Neutrophil (primary cell): Measurements from ENCODE around the gene ANAPC16.
"Not testable (repeated sequence)": the region's sequence is repeated elsewhere in the genome, so short reads cannot be mapped to it uniquely, and the experiment has no call there.

Experiments used
- H3K27ac ChIP-seq: fragments of 200-600 bp; sonication (generic); 2 replicates; pipeline ENCODE4 v1.5.1; 2016; ENCODE audit warnings: mild to moderate bottlenecking, moderate library complexity
- H3K27me3 ChIP-seq: fragments of 200-600 bp; sonication (generic); 2 replicates; pipeline ENCODE4 v1.6.0; 2016; ENCODE audit warnings: mild to moderate bottlenecking
- H3K36me3 ChIP-seq: fragments of 200-600 bp; sonication (generic); 2 replicates; pipeline ENCODE4 v1.5.1; 2017
- H3K4me1 ChIP-seq, 2 experiments: fragments of 200-600 bp in 1 of 2; sonication (generic) in 1 of 2; 1 replicate in 1 of 2; 2 replicates in 1 of 2; pipeline versions ENCODE4 v1.5.1 to v1.6.1; 2013 to 2016; ENCODE audit warnings: low read depth in 1 of 2, low read length in 1 of 2, mild to moderate bottlenecking in 1 of 2, moderate library complexity in 1 of 2; ENCODE audit not compliant: control insufficient read depth in 1 of 2, insufficient read depth in 1 of 2
- H3K4me3 ChIP-seq, 2 experiments: fragments of 200-600 bp in 1 of 2; sonication (generic) in 1 of 2; 1 replicate in 1 of 2; 2 replicates in 1 of 2; pipeline ENCODE4 v1.5.1; 2013 to 2016; ENCODE audit warnings: low read depth in 1 of 2, low read length in 1 of 2, mild to moderate bottlenecking in 1 of 2, moderate library complexity in 1 of 2
- H3K9me3 ChIP-seq: fragments of 200-600 bp; sonication (generic); 2 replicates; pipeline ENCODE4 v1.5.1; 2016
- TF ChIP-seq, protein P1 (sequence below): fragments of 200-600 bp; sonication (generic); IDR thresholded peaks from 2 replicates; pipeline ENCODE4 v1.5.1; 2016; ENCODE audit warnings: antibody characterized with exemption

ANAPC16 gene

DNA sequence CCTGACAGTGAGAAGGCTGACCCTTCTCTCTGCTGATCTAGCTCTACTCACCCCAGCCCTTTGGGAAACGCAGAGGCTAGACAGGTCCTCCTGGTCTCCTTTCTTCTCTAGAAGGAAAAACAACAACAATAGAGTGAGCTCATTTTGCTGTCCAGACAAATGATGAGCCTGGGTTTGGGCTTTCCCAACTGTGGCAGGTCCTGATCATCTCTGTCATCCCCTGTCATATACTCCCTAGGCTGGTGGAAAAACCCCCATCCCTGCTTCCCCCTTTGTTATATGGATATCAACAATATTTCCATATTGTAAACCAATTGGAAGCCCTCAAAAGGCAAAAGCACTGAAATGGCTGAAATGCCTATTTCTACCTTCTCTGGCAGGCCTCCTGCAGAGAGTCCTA, 48.7 kb downstream of the ANAPC16 start:
- Histone ChIP-seq H3K9me3 (no peaks in the 10 kb centered on the region), H3K36me3 (no peaks in the 10 kb centered on the region), H3K4me3 (no peak overlapping the region), H3K4me1 (peaks cover 14 to 18% of the 10 kb centered on the region in 2 experiments), H3K27ac (no peak overlapping the region), H3K27me3 (no peaks in the 10 kb centered on the region)
- TF ChIP-seq, protein P1, sequence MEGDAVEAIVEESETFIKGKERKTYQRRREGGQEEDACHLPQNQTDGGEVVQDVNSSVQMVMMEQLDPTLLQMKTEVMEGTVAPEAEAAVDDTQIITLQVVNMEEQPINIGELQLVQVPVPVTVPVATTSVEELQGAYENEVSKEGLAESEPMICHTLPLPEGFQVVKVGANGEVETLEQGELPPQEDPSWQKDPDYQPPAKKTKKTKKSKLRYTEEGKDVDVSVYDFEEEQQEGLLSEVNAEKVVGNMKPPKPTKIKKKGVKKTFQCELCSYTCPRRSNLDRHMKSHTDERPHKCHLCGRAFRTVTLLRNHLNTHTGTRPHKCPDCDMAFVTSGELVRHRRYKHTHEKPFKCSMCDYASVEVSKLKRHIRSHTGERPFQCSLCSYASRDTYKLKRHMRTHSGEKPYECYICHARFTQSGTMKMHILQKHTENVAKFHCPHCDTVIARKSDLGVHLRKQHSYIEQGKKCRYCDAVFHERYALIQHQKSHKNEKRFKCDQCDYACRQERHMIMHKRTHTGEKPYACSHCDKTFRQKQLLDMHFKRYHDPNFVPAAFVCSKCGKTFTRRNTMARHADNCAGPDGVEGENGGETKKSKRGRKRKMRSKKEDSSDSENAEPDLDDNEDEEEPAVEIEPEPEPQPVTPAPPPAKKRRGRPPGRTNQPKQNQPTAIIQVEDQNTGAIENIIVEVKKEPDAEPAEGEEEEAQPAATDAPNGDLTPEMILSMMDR = no peak

DNA sequence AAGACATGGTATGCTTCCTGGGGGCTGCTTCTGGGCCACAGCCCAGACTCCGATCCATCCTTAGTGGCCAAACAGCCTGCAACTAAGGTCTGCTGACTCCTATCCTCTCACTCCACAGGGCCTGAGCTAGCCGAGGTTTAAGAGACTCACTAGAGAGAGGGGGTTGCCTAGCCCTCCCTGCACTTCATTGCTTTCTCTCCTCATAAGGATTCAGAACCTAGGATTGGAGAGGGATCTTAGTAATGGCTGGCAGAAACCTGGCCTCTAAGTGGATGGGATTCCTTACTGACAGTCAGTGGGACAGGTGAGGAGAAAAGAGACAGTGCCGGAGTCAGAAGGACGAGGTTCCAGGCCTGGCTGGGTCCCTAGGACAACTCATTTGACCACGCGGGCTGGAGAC, 49.7 kb downstream of the ANAPC16 start:
- H3K27ac ChIP-seq = no peak overlapping the region
- H3K4me1 ChIP-seq = peaks cover 10 to 11% of the 10 kb centered on the region in 2 experiments
- H3K36me3 ChIP-seq = no peaks in the 10 kb centered on the region
- no peak overlapping the region for H3K4me3 ChIP-seq
- TF ChIP-seq, protein P1 = no peak
- H3K9me3 ChIP-seq = no peaks in the 10 kb centered on the region
- H3K27me3 ChIP-seq = no peaks in the 10 kb centered on the region

DNA sequence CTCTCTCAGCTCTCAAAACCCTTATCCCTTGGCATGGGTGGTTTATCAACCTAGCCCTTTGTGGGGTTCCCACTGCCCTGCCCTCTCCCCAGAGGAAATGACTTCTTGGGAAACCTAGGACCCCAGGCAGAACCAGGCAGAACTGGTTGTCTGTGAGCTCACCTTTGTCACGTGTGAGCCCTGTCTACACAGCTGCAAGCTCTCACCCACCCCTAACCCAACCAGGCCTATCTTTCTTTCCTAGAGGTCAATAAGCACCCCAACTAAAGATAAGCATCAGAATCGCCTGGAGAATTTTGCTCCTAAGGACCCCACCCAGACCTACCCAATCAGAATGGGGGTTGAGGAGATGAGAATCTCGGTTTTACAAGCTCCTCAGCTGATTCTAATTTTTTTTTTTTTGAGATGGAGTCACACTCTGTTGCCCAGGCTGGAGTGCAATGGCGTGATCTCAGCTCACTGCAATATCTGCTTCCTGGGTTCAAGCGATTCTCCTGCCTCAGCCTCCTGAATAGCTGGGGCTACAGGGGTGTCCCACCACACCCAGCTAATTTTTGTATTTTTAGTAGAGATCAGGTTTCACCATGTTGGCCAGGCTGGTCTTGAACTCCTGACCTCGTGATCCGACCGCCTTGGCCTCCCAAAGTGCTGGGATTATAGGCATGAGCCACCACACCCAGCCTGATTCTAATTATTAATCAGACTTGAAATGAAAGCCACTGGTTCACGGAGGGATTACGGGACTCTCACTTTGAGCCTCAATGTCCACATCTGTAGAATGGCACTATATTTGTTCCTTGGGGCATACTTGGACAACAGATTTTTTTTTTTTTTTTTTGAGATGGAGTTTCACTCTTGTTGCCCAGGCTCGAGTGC, 50.4 kb downstream of the ANAPC16 start:
- H3K4me1 ChIP-seq = peaks cover 3 to 5% of the 10 kb centered on the region in 2 experiments
- TF ChIP-seq, protein P1 = no peak
- H3K4me3 ChIP-seq = no peak overlapping the region
- H3K36me3 ChIP-seq = no peaks in the 10 kb centered on the region
- H3K27ac ChIP-seq = no peak overlapping the region
- no peaks in the 10 kb centered on the region for H3K27me3 ChIP-seq
- no peaks in the 10 kb centered on the region for H3K9me3 ChIP-seq

DNA sequence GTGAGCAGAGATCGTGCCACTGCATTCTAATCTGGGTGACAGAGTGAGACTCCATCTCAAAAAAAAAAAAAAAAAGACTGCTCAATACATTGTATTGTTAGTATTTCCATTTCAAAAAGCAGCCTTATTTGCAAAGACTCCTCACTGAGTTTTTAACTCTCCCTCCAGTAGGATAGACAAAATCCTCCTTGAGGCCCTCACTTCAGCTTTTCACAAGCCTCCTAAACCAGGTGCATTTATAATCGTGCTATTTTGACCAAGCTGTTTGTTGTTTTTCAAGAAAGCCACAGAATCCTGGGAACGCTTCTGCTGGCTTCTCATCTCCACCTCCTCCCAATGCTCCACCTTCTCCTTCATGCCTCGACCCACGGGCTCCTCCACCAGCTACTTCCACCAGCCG, 51.6 kb downstream of the ANAPC16 start:
- no peaks in the 10 kb centered on the region for H3K9me3 ChIP-seq
- H3K36me3 ChIP-seq = no peaks in the 10 kb centered on the region
- no peaks in the 10 kb centered on the region for H3K27me3 ChIP-seq
- H3K27ac ChIP-seq = no peak overlapping the region
- no peaks in the 10 kb centered on the region for H3K4me1 ChIP-seq
- TF ChIP-seq, protein P1 = no peak
- H3K4me3 ChIP-seq = no peak overlapping the region

DNA sequence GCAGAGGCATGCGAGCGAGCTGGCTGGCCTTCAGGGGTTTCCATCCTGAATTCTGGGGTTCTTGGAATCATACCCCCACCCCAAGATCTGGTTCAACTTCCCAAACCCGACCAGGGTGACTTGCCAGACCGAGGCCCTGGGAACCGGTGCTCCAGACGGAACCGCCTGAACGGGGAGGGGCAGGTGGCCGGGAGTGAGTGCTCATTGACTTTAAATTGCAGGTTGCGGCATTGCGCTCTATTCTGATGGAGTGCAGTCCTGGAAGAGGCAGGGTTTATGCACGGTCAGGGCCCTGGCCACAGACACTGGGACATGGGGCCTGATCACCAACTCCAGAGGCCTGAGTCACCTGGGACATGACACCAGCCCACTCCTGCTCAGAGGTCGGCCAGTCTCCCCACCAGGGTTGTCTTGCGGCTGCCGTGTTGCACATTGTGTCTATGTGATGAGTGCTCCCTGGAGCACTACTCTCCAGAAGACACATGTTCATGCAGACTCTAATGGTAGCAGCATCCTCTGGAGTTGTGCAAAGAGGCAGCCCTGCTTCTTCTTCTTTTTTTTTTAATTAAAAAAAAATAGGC, 52.1 kb downstream of the ANAPC16 start:
- TF ChIP-seq, protein P1 = no peak
- Histone ChIP-seq H3K36me3 (no peaks in the 10 kb centered on the region), H3K27ac (no peak overlapping the region), H3K4me3 (no peak overlapping the region), H3K9me3 (no peaks in the 10 kb centered on the region), H3K4me1 (peaks cover 4 to 5% of the 10 kb centered on the region in 2 experiments), H3K27me3 (no peaks in the 10 kb centered on the region)

DNA sequence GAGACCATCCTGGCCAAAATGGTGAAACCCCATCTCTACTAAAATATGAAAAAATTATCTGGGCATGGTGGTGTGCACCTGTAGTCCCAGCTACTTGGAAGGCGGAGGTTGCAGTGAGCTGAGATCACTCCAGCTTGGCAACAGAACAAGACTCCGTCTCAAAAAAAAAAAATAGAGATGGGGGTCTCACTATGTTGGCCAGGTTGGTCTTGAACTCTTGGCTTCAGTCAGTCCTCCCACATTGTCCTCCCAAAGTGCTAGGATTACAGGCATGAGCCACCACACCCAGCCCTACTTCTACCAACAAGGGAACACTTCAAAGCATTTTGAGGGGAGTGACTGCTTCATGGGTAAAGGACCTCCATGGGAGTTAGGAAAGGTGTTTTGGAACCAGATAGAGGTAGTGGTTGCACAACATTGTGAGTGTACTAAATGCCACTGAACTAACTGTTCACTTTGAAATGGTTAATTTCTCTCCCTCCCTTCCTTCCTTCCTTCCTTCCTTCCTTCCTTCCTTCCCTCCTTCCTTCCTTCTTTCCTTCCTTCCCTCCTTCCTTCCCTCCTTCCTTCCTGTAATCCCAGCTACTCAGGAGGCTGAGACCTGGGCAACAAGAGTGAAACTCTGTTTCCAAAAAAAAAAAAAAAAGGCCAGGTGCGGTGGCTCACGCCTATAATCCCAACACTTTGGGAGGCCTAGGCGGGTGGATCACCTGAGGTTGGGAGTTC, 52.8 kb downstream of the ANAPC16 start:
- H3K4me1 ChIP-seq = peaks cover 9 to 11% of the 10 kb centered on the region in 2 experiments
- not testable (repeated sequence) for H3K4me3 ChIP-seq, H3K27me3 ChIP-seq, H3K36me3 ChIP-seq, H3K27ac ChIP-seq, H3K9me3 ChIP-seq
